Measurements from ENCODE around the gene GRIN2A. TPM values are rescaled to one million over a fixed set of nuclear protein-coding genes. Genes with fewer than 3 reads are reported as not detected.

Gene GRIN2A
- total and polyA plus RNA-seq, 8 donors = 0.06 to 9.8 (median 0.86) TPM

- WGBS, 5 donors = 74 to 88% (median 86%) methylated on average over 3 of the region's 3 CpGs
- Histone ChIP-seq H3K27ac (no peak overlapping the region), H3K27me3 (peaks cover 0 to 42% (median 33%) of the 10 kb centered on the region in 3 donors), H3K9me3 (no peaks in the 10 kb centered on the region), H3K4me3 (no peak overlapping the region), H3K36me3 (no peaks in the 10 kb centered on the region), H3K4me1 (peaks cover 13 to 35% (median 33%) of the 10 kb centered on the region in 4 donors)
- no peak for DNase-seq
- intact Hi-C loops (cut with DNase I; ENCODE audit: low total_unique reads) = no loop called here
- TF ChIP-seq CTCF (IDR thresholded peaks at IDR 0.05) (no peak), EP300 (IDR thresholded peaks at IDR 0.05) (no peak), POLR2A (IDR thresholded peaks at IDR 0.05) (no peak), POLR2AphosphoS5 (IDR thresholded peaks at IDR 0.05) (no peak)
Measured at GRCh38 chr16:10178526-10178925, 3.7 kb downstream of the GRIN2A start.

- intact Hi-C loops (cut with DNase I; ENCODE audit: low total_unique reads) = no loop called here
- Histone ChIP-seq H3K4me3 (no peak overlapping the region), H3K27me3 (peaks cover 0 to 37% (median 29%) of the 10 kb centered on the region in 3 donors)
Measured at GRCh38 chr16:10178080-10178479, 4.1 kb downstream of the GRIN2A start.

GRCh38 chr16:10172848-10173655 is 9.2 kb downstream of the GRIN2A start:
- Histone ChIP-seq H3K27ac (no peak overlapping the region), H3K36me3 (no peaks in the 10 kb centered on the region), H3K4me1 (no peaks in the 10 kb centered on the region), H3K27me3 (no peaks in the 10 kb centered on the region), H3K4me3 (no peak overlapping the region), H3K9me3 (no peaks in the 10 kb centered on the region)
- TF ChIP-seq POLR2AphosphoS5 (IDR thresholded peaks at IDR 0.05) (no peak), CTCF (IDR thresholded peaks at IDR 0.05) (no peak), EP300 (IDR thresholded peaks at IDR 0.05) (no peak), POLR2A (IDR thresholded peaks at IDR 0.05) (no peak)
- 87 to 91% (median 88%) methylated on average over 16 of the region's 16 CpGs for WGBS, 5 donors
- intact Hi-C loops (cut with DNase I; ENCODE audit: low total_unique reads) = no loop called here
- DNase-seq = no peak

More at GRCh38 chr16:10178080-10178479, 4.1 kb downstream of the GRIN2A start:
- WGBS, 5 donors = 67 to 86% (median 81%) methylated on average over 2 of the region's 2 CpGs
- H3K9me3 ChIP-seq = no peaks in the 10 kb centered on the region
- TF ChIP-seq CTCF (IDR thresholded peaks at IDR 0.05) (no peak), POLR2AphosphoS5 (IDR thresholded peaks at IDR 0.05) (no peak)
- H3K4me1 ChIP-seq = peaks cover 13 to 31% (median 29%) of the 10 kb centered on the region in 4 donors
- H3K36me3 ChIP-seq = no peaks in the 10 kb centered on the region
- no peak for DNase-seq
- H3K27ac ChIP-seq = no peak overlapping the region

GRCh38 chr16:10171221-10171620 is 11.0 kb downstream of the GRIN2A start:
- H3K27ac ChIP-seq = no peak overlapping the region
- H3K4me3 ChIP-seq = no peak overlapping the region
- WGBS, 5 donors = 16 to 31% (median 23%) methylated on average over 4 of the region's 4 CpGs
- no peaks in the 10 kb centered on the region for H3K9me3 ChIP-seq
- no peaks in the 10 kb centered on the region for H3K27me3 ChIP-seq
- no peaks in the 10 kb centered on the region for H3K4me1 ChIP-seq
- intact Hi-C loops (cut with DNase I; ENCODE audit: low total_unique reads) = no loop called here
- H3K36me3 ChIP-seq = no peaks in the 10 kb centered on the region
- TF ChIP-seq CTCF (IDR thresholded peaks at IDR 0.05) (no peak), POLR2AphosphoS5 (IDR thresholded peaks at IDR 0.05) (no peak), EP300 (IDR thresholded peaks at IDR 0.05) (no peak), POLR2A (IDR thresholded peaks at IDR 0.05) (no peak)
- no peak for DNase-seq
